Neural progenitor cell (in vitro differentiated cells): ENCODE results near the gene DIPK1B. TPM values are rescaled to one million over a fixed set of nuclear protein-coding genes. Genes with fewer than 3 reads are reported as not detected.

Experiments
- DNase-seq: peaks from one replicate; pipeline ENCODE4 v3.0.0-alpha.2; 2016; ENCODE audit warnings: low spot score
- H2AFZ ChIP-seq: fragments of 200-600 bp; sonication (generic); replicated peaks from 2 replicates; pipeline ENCODE4 v1.6.1; 2016; ENCODE audit warnings: antibody characterized with exemption
- H3F3A ChIP-seq: fragments of 200-600 bp; sonication (generic); 2 replicates; pipeline ENCODE4 v1.6.1; 2016; ENCODE audit warnings: antibody characterized with exemption, low read depth
- H3K27ac ChIP-seq: fragments of 200-600 bp; sonication (generic); 2 replicates; pipeline ENCODE4 v1.5.1; 2016; ENCODE audit warnings: mild to moderate bottlenecking
- H3K27me3 ChIP-seq: fragments of 200-600 bp; sonication (generic); 2 replicates; pipeline ENCODE4 v1.6.1; 2016; ENCODE audit warnings: mild to moderate bottlenecking, moderate library complexity
- H3K36me3 ChIP-seq: fragments of 200-600 bp; sonication (generic); 2 replicates; pipeline ENCODE4 v1.5.1; 2016
- H3K4me1 ChIP-seq: fragments of 200-600 bp; sonication (generic); 2 replicates; pipeline ENCODE4 v1.6.1; 2016; ENCODE audit warnings: mixed run types
- H3K4me2 ChIP-seq: fragments of 200-600 bp; sonication (generic); 2 replicates; pipeline ENCODE4 v1.6.1; 2016
- H3K4me3 ChIP-seq: fragments of 200-600 bp; sonication (generic); 2 replicates; pipeline ENCODE4 v1.5.1; 2016
- H3K79me2 ChIP-seq: fragments of 200-600 bp; sonication (generic); 2 replicates; pipeline ENCODE4 v1.6.1; 2016; ENCODE audit warnings: low read depth
- H3K9ac ChIP-seq: fragments of 200-600 bp; sonication (generic); 2 replicates; pipeline ENCODE4 v1.6.1; 2016
- H3K9me3 ChIP-seq: fragments of 200-600 bp; sonication (generic); 2 replicates; pipeline ENCODE4 v1.5.1; 2016; ENCODE audit warnings: low read depth
- H4K20me1 ChIP-seq: fragments of 200-600 bp; sonication (generic); 2 replicates; pipeline ENCODE4 v1.6.1; 2016; ENCODE audit warnings: low read depth
- H3K27ac Mint-ChIP-seq: 3 replicates; pipeline ENCODE4 v1.8.0; 2021; ENCODE audit warnings: mixed read lengths
- H3K27me3 Mint-ChIP-seq: 2 replicates; pipeline ENCODE4 v1.8.0; 2022; ENCODE audit warnings: low read depth, mild to moderate bottlenecking, inconsistent platforms, moderate library complexity, mixed read lengths; ENCODE audit not compliant: insufficient read depth
- H3K36me3 Mint-ChIP-seq: 3 replicates; pipeline ENCODE4 v1.8.0; 2021; ENCODE audit warnings: mixed read lengths
- H3K4me1 Mint-ChIP-seq: 3 replicates; pipeline ENCODE4 v1.8.0; 2021; ENCODE audit warnings: mixed read lengths
- H3K4me3 Mint-ChIP-seq: 3 replicates; pipeline ENCODE4 v1.8.0; 2021; ENCODE audit warnings: mild to moderate bottlenecking, moderate library complexity, mixed read lengths
- H3K9me3 Mint-ChIP-seq: 3 replicates; pipeline ENCODE4 v1.8.0; 2020; ENCODE audit warnings: mixed read lengths
- CTCF ChIP-seq: fragments of 200-600 bp; sonication (generic); IDR thresholded peaks from 2 replicates; pipeline ENCODE4 v1.5.1; 2017; ENCODE audit warnings: antibody characterized with exemption, mild to moderate bottlenecking
- EZH2 ChIP-seq: fragments of 200-600 bp; sonication (generic); IDR thresholded peaks from 2 replicates; pipeline ENCODE4 v1.6.1; 2017; ENCODE audit warnings: antibody characterized with exemption, mild to moderate bottlenecking, moderate library complexity
- EZH2phosphoT487 ChIP-seq: fragments of 200-600 bp; sonication (generic); IDR thresholded peaks from 2 replicates; pipeline ENCODE4 v1.6.1; 2017; ENCODE audit warnings: antibody characterized with exemption
- total RNA-seq: library from RNA; depleted of rRNA; stranded (reverse); fragments of >200 nt; gene quantifications from 2 replicates; pipeline ENCODE4 v1.2.3, GENCODE V29; 2015; ENCODE audit warnings: low replicate concordance

The DIPK1B gene
- total RNA-seq, 1 donor from 2014 or later: 11.8 TPM

- H4K20me1 ChIP-seq: peaks cover 80% of the 10 kb centered on the region
- H3K79me2 ChIP-seq: peaks cover 41% of the 10 kb centered on the region
- no peak overlapping the region for H3K4me3 ChIP-seq
- peaks cover 17% of the 10 kb centered on the region for H3K27me3 ChIP-seq
- no peak overlapping the region for H3K4me2 ChIP-seq
- H2AFZ ChIP-seq: no peak overlapping the region
- Mint-ChIP-seq H3K9me3 (no peaks in the 10 kb centered on the region), H3K4me1 (peaks cover 43% of the 10 kb centered on the region), H3K4me3 (no peak overlapping the region), H3K36me3 (peaks cover 21% of the 10 kb centered on the region), H3K27me3 (peaks cover 20% of the 10 kb centered on the region), H3K27ac (no peak overlapping the region)
- no peak overlapping the region for H3K27ac ChIP-seq
- peaks cover 20% of the 10 kb centered on the region for H3K4me1 ChIP-seq
- peaks cover 65% of the 10 kb centered on the region for H3F3A ChIP-seq
- H3K9ac ChIP-seq: no peak overlapping the region
- no peaks in the 10 kb centered on the region for H3K36me3 ChIP-seq
- no peak for TF ChIP-seq EZH2phosphoT487
- no peak for TF ChIP-seq CTCF
- no peak for TF ChIP-seq EZH2
- H3K9me3 ChIP-seq: no peaks in the 10 kb centered on the region
- no peak for DNase-seq
Measured at GRCh38 chr9:136724772-136725171, 12.4 kb downstream of the DIPK1B start.

GRCh38 chr9:136725612-136726011 lies 13.2 kb downstream of the DIPK1B start:
- TF ChIP-seq CTCF (no peak), EZH2 (no peak), EZH2phosphoT487 (no peak)
- no peak overlapping the region for H2AFZ ChIP-seq
- no peak overlapping the region for H3K9ac ChIP-seq
- peak overlapping the region; percentile 29 for H3K4me2 ChIP-seq
- H3K4me1 Mint-ChIP-seq: peaks cover 35% of the 10 kb centered on the region
- no peak overlapping the region for H3K27ac ChIP-seq
- peaks cover 59% of the 10 kb centered on the region for H3F3A ChIP-seq
- H3K27me3 Mint-ChIP-seq: peaks cover 15% of the 10 kb centered on the region
- no peaks in the 10 kb centered on the region for H3K9me3 ChIP-seq
- peak overlapping the region; percentile 59 for H3K4me3 Mint-ChIP-seq
- peaks cover 72% of the 10 kb centered on the region for H4K20me1 ChIP-seq
- no peaks in the 10 kb centered on the region for H3K9me3 Mint-ChIP-seq
- no peak overlapping the region for H3K4me3 ChIP-seq
- peaks cover 11% of the 10 kb centered on the region for H3K4me1 ChIP-seq
- peaks cover 21% of the 10 kb centered on the region for H3K36me3 Mint-ChIP-seq
- no peak for DNase-seq
- no peaks in the 10 kb centered on the region for H3K36me3 ChIP-seq
- H3K79me2 ChIP-seq: peaks cover 43% of the 10 kb centered on the region
- peaks cover 17% of the 10 kb centered on the region for H3K27me3 ChIP-seq
- H3K27ac Mint-ChIP-seq: no peak overlapping the region

DNA sequence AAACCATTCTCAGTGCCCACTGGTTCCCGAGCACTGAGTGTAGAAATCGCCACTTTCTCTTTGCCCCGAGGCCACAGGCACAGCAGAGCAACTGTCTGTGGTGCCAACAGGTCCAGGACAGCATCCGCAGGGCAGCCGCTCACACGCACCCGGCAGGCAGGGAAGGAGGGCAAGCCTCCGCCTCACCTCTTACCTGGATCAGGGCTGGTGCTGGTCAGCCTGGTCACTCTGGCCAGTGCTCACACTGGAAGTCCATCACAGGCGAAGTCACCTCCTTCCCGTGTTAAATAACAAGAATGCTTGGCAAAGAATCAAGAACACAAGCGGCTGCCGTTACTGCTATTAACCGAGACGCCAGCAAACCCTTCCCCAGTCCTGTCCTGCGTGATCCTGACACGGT lies 13.7 kb downstream of the DIPK1B start:
- Histone ChIP-seq H3K36me3 (no peaks in the 10 kb centered on the region), H4K20me1 (peaks cover 67% of the 10 kb centered on the region)

More for the DNA sequence above, 13.7 kb downstream of the DIPK1B start:
- no peak for DNase-seq
- Mint-ChIP-seq H3K27me3 (peaks cover 14% of the 10 kb centered on the region), H3K27ac (no peak overlapping the region), H3K9me3 (no peaks in the 10 kb centered on the region), H3K4me1 (peaks cover 31% of the 10 kb centered on the region), H3K4me3 (peak overlapping the region; percentile 98), H3K36me3 (peaks cover 20% of the 10 kb centered on the region)
- Histone ChIP-seq H3K4me2 (peak overlapping the region; percentile 29), H3F3A (peaks cover 54% of the 10 kb centered on the region), H3K9me3 (no peaks in the 10 kb centered on the region), H3K27me3 (peaks cover 17% of the 10 kb centered on the region), H3K4me1 (peaks cover 9% of the 10 kb centered on the region), H2AFZ (no peak overlapping the region), H3K4me3 (no peak overlapping the region), H3K27ac (no peak overlapping the region), H3K79me2 (peaks cover 43% of the 10 kb centered on the region), H3K9ac (no peak overlapping the region)
- TF ChIP-seq EZH2 (no peak), CTCF (no peak), EZH2phosphoT487 (no peak)
